Left lung (tissue), 10 donors: ENCODE measurements around the gene ZNF445. TPM values are rescaled to one million over a fixed set of nuclear protein-coding genes. Genes with fewer than 3 reads are reported as not detected.

Experiments used
- ATAC-seq: fragments of 200-7000 bp; cut with Tn5 transposase; one replicate; pipeline ENCODE4 v1.9.1; 2020; ENCODE audit warnings: moderate library complexity
- DNase-seq, 4 donors: peaks; one replicate each; pipeline ENCODE4 v3.0.0-alpha.2; 2013 to 2020
- H3K27ac ChIP-seq, 2 donors: fragments of 200-600 bp; sonication (generic) in 1 of 2; one replicate each; pipeline versions ENCODE4 v1.5.0 to v1.8.0; 2020 to 2021
- H3K27me3 ChIP-seq, 2 donors: fragments of 200-600 bp; sonication (generic) in 1 of 2; one replicate each; pipeline versions ENCODE4 v1.5.0 to v1.8.0; 2020 to 2021
- H3K36me3 ChIP-seq, 2 donors: fragments of 200-600 bp; sonication (generic) in 1 of 2; one replicate each; pipeline versions ENCODE4 v1.5.0 to v1.8.0; 2020 to 2021
- H3K4me1 ChIP-seq, 2 donors: fragments of 200-600 bp; one replicate each; pipeline ENCODE4 v1.8.0; 2021
- H3K4me3 ChIP-seq, 2 donors: fragments of 200-600 bp; sonication (generic) in 1 of 2; one replicate each; pipeline versions ENCODE4 v1.5.0 to v1.8.0; 2020 to 2021; ENCODE audit warnings: mild to moderate bottlenecking in 1 of 2
- H3K9me3 ChIP-seq, 2 donors: fragments of 200-600 bp; sonication (generic) in 1 of 2; one replicate each; pipeline versions ENCODE4 v1.5.0 to v1.8.0; 2020 to 2021
- CTCF ChIP-seq, 2 donors: fragments of 200-600 bp; sonication (generic) in 1 of 2; IDR thresholded peaks; one replicate each; pipeline versions ENCODE4 v1.5.0 to v1.8.0; 2021; ENCODE audit warnings: antibody characterized with exemption in 2 of 2
- intact Hi-C, 2 donors: fragments of 100-400 bp; cut with DNase I; formaldehyde crosslinking; loops; one replicate each; pipeline versions ENCODE4 v1.11.2 to v1.14.2; 2022
- polyA plus RNA-seq, 6 donors: library from polyadenylated mRNA; unstranded; fragments of 120-200 nt; gene quantifications; one replicate each; pipeline ENCODE4 v1.2.1, GENCODE V29; 2013; ENCODE audit not compliant: insufficient read length in 6 of 6
- total RNA-seq, 2 donors: library from RNA; stranded (reverse); fragmentation: NEBNext Ultra II Directional; extraction: Animal tissue kit (Norgen Biotek cat#: 25700); gene quantifications; one replicate each; pipeline ENCODE4 v1.2.1, GENCODE V29; 2021
- donor health status: DM: no; HTN: yes; CAD: no.
- donor health status: DM: no; HTN: no; CAD: no.

ZNF445 gene
- total and polyA plus RNA-seq, 8 donors = 18.1 to 33.5 (median 27.8) TPM

GRCh38 chr3:44444896-44445691, 32.4 kb downstream of the ZNF445 start:
- no peak for TF ChIP-seq CTCF (IDR thresholded peaks at IDR 0.05)
- H3K4me3 ChIP-seq = no peak overlapping the region
- ATAC-seq (no peak), DNase-seq (no peak)
- peaks cover 0 to 9% of the 10 kb centered on the region in 2 donors for H3K9me3 ChIP-seq
- intact Hi-C loops = no loop called here
- no peaks in the 10 kb centered on the region for H3K27me3 ChIP-seq
- H3K36me3 ChIP-seq = peaks cover 0 to 65% of the 10 kb centered on the region in 2 donors
- peaks cover 7 to 19% of the 10 kb centered on the region in 2 donors for H3K4me1 ChIP-seq
- H3K27ac ChIP-seq = no peak overlapping the region

- no peak for TF ChIP-seq CTCF (IDR thresholded peaks at IDR 0.05)
- Histone ChIP-seq H3K27me3 (no peaks in the 10 kb centered on the region), H3K4me1 (peaks cover 9 to 25% of the 10 kb centered on the region in 2 donors), H3K36me3 (peaks cover 0 to 59% of the 10 kb centered on the region in 2 donors), H3K4me3 (no peak overlapping the region), H3K9me3 (peaks cover 0 to 9% of the 10 kb centered on the region in 2 donors), H3K27ac (no peak overlapping the region)
- no peak for DNase-seq
- intact Hi-C loops = no loop called here
- ATAC-seq = no peak
Observed at GRCh38 chr3:44444437-44444836, 33.0 kb downstream of the ZNF445 start.

GRCh38 chr3:44442596-44443309, 34.7 kb downstream of the ZNF445 start:
- H3K27ac ChIP-seq = peak overlapping the region in 1 of 2 donors; percentile 98
- H3K36me3 ChIP-seq = peaks cover 0 to 42% of the 10 kb centered on the region in 2 donors
- H3K4me3 ChIP-seq = no peak overlapping the region
- ATAC-seq (no peak), DNase-seq (no peak)
- peaks cover 14 to 40% of the 10 kb centered on the region in 2 donors for H3K4me1 ChIP-seq
- TF ChIP-seq CTCF (IDR thresholded peaks at IDR 0.05) = no peak
- intact Hi-C loops = no loop called here
- peaks cover 0 to 6% of the 10 kb centered on the region in 2 donors for H3K9me3 ChIP-seq
- H3K27me3 ChIP-seq = no peaks in the 10 kb centered on the region

- Histone ChIP-seq H3K9me3 (no peaks in the 10 kb centered on the region), H3K27me3 (no peaks in the 10 kb centered on the region), H3K4me3 (peak overlapping the region in 1 of 2 donors; percentile 26), H3K27ac (peak overlapping the region; percentile 90 to 98), H3K4me1 (peaks cover 14 to 44% of the 10 kb centered on the region in 2 donors), H3K36me3 (peaks cover 0 to 13% of the 10 kb centered on the region in 2 donors)
- no peak for TF ChIP-seq CTCF (IDR thresholded peaks at IDR 0.05)
- intact Hi-C loops = no loop called here
- peak in 3 of 4 donors; percentile 28 to 84 (median 69) for DNase-seq
- peak; percentile 92 for ATAC-seq
Observed at GRCh38 chr3:44439499-44440295, 37.8 kb downstream of the ZNF445 start.
